Panc1 (cell line): ENCODE results near the gene CNTLN.

ENCODE experiments used
- CTCF ChIP-seq: fragments of 450-650 bp; IDR thresholded peaks from 2 replicates; pipeline ENCODE4 v1.5.1; 2017; ENCODE audit warnings: mild to moderate bottlenecking
- POLR2AphosphoS5 ChIP-seq: IDR thresholded peaks from 2 replicates; pipeline ENCODE4 v1.6.1; 2012; ENCODE audit warnings: mild to moderate bottlenecking, low read depth, low read length, moderate library complexity
- REST ChIP-seq, 2 experiments: IDR thresholded peaks; 2 replicates each; pipeline ENCODE4 v1.6.1; 2011 to 2012; ENCODE audit warnings: low read depth in 2 of 2, control low read depth in 1 of 2, low read length in 1 of 2, mild to moderate bottlenecking in 1 of 2, moderate library complexity in 1 of 2; ENCODE audit not compliant: insufficient read depth in 1 of 2

GRCh38 chr9:17503196-17503595 is 368.4 kb downstream of the CNTLN start:
- TF ChIP-seq CTCF, result no peak
- no peak for TF ChIP-seq REST (IDR thresholded peaks at IDR 0.05; ENCODE audit: insufficient read depth in 1 of 2, low read depth in 2 of 2, low read length in 1 of 2)
- TF ChIP-seq POLR2AphosphoS5, result no peak
